GM10248 (cell line): ENCODE results near the gene FAM149A.

ENCODE experiments used
- CTCF ChIA-PET: fragments of 300-600 bp; sonication (Branson Sonifier 250); formaldehyde crosslinking; extraction: SDS; loops from one replicate; lab custom pipeline; 2021; ENCODE audit warnings: antibody characterized with exemption; lab: Yijun Ruan, JAX
- POLR2A ChIA-PET: fragments of 350-650 bp; sonication (Branson Sonifier 250); formaldehyde crosslinking; extraction: SDS; loops from one replicate; lab custom pipeline; 2020; ENCODE audit warnings: antibody characterized with exemption; lab: Yijun Ruan, JAX
- DNase-seq: peaks from one replicate; pipeline ENCODE4 v3.0.0; 2012; ENCODE audit errors: extremely low spot score
- TF ChIP-seq, protein P1 (sequence below): IDR thresholded peaks from 2 replicates; pipeline ENCODE4 v1.5.1; 2012; ENCODE audit warnings: mild to moderate bottlenecking, low read depth; ENCODE audit errors: extremely low read depth, missing control alignments, control extremely low read depth

FAM149A gene

DNA sequence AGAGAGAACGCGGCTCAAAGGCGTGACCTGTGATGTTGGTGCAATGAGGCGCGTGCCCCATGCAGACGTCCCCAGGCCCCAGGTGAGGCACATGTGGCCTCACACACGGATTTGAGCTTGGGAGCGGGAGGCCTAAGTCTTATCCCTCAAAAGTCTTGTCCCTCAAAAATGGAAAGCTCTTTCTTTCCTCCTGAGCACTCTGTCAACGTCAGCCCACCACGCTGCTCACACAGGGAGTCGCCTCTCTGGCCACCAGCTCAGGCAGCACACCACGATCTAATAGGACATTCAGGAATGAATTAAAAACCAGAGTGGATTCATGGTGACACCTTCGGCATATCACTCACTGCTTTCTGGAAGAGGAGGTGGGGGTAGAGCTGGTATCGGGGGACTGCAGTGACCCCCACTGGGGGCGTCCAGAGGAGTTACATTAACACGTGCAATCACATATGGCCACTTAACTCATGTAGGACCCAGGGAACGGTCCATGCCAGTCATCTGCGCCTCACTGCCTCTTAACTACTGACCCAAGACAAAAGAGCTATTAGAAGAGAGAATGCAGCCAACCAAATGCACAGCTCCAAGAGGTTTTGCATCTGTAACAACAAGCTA lies 64.9 kb downstream of the FAM149A start:
- TF ChIP-seq, protein P1, sequence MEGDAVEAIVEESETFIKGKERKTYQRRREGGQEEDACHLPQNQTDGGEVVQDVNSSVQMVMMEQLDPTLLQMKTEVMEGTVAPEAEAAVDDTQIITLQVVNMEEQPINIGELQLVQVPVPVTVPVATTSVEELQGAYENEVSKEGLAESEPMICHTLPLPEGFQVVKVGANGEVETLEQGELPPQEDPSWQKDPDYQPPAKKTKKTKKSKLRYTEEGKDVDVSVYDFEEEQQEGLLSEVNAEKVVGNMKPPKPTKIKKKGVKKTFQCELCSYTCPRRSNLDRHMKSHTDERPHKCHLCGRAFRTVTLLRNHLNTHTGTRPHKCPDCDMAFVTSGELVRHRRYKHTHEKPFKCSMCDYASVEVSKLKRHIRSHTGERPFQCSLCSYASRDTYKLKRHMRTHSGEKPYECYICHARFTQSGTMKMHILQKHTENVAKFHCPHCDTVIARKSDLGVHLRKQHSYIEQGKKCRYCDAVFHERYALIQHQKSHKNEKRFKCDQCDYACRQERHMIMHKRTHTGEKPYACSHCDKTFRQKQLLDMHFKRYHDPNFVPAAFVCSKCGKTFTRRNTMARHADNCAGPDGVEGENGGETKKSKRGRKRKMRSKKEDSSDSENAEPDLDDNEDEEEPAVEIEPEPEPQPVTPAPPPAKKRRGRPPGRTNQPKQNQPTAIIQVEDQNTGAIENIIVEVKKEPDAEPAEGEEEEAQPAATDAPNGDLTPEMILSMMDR: no peak
- CTCF ChIA-PET: interaction anchor here (1.0 to 2.8 kb wide), 6 partner anchors 8 to 38 kb away, joined by 3 to 11 read pairs (median 4); partner anchors contain the start of gene CYP4V2
- DNase-seq: no peak
- POLR2A ChIA-PET: no interaction called here

DNA sequence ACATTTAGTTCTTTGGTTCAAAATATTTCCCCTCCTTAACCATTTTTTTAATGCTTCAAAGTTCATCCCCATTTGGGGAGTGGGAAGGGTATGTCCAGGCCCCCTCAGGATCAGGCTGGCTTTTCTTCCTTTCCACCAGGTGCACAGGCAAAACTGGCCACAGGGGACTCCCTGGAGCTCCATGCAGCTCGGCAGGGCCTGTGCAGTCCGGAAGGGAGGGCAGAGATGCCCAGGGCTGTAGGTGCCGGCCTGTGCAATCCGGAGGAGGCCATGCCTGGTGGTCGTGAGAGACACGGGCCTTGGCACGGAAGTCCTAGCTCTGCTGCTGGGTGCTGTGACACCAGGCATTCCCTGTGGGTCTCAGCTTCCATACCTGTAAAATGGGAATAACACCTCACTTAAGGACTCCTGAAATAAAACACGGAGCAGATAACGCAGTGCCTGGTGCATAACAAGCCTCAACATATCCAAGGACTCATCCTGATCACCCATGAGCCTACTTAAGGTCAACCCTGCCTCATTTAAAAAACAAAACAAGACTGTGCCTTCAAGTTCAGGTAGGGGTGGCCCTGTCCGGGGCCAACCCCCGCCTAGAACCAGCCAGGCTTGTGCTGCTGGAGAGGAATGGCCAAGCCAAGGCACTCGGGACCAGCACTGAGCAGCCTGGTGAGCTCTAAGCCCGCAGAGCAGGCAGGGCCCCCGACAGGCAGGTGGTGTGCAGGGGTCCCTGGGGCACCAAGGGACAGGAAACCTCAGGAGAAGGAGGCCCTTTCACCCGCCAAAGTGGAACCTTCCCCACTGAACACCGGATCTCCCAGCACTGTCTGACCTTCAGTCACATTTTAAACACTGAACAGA lies 65.7 kb downstream of the FAM149A start:
- ChIA-PET CTCF (interaction anchor here (0.7 to 2.8 kb wide), 8 partner anchors 8 to 38 kb away, joined by 3 to 11 read pairs (median 4); partner anchors contain the start of gene CYP4V2), POLR2A (no interaction called here)
- DNase-seq: no peak
- TF ChIP-seq, protein P1: no peak

DNA sequence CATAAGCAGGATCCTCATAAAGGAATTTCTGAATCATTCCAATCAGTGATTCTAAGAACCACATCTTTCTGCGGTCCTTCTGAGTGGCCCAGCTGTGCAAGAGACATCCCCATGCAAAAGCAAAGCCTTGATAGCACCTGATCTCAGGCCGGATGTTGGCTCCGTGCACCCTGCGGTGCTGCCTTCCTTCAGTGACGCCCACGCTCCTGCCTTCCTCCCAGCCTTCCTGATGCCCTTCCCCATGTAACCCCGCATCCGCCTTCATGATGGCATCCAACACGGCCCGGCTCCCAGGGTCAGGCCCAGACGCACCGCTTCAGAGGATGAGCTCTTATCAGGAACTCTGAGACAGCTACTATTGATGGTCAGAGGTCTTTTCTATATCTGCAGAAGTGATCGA lies 66.5 kb downstream of the FAM149A start:
- DNase-seq: no peak
- ChIA-PET CTCF (interaction anchor here (0.7 to 2.8 kb wide), 4 partner anchors 10 to 18 kb away, joined by 3 to 11 read pairs (median 4); no protein-coding TSS in a partner anchor), POLR2A (no interaction called here)
- TF ChIP-seq, protein P1: no peak

DNA sequence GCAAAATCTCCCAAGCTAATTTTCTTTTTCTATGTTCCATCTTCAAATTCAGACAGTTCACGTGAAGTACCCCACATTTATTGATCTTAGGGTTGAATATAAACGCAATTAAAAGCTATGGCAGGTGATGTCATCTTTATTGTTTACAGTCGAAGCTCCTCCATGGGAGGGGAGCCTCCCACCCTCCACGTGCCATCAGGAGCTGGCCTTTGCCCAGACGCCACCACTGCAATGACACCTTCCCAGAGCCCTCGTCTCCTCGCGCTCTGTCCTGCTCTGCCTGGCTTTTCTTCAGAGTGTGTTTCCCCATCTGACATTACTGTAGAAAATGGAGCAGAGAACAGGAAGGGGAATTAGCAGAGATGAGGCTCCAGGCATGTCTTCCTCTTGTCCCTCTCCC lies 68.0 kb downstream of the FAM149A start:
- POLR2A ChIA-PET: no interaction called here
- CTCF ChIA-PET: no interaction called here
- no peak for DNase-seq
- TF ChIP-seq, protein P1: no peak

DNA sequence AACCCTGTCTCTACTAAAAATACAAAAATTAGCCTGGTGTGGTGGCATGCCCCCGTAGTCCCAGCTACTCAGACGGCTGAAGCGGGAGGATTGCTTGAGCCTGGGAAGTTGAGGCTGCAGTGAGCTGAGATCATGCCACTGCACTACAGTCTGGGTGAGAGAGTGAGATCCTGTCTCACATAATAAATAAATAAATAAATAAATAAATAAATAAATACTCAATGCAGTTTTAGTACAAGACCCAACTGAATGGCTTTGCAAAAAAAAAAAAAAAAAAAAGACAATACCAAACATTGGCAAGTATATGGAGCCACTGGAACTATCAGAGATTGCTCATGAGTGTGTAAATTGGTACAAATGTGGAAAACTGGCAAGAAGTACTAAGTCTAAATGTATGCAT lies 83.6 kb downstream of the FAM149A start:
- DNase-seq: no peak
- CTCF ChIA-PET: no interaction called here
- POLR2A ChIA-PET: no interaction called here
- TF ChIP-seq, protein P1: no peak

DNA sequence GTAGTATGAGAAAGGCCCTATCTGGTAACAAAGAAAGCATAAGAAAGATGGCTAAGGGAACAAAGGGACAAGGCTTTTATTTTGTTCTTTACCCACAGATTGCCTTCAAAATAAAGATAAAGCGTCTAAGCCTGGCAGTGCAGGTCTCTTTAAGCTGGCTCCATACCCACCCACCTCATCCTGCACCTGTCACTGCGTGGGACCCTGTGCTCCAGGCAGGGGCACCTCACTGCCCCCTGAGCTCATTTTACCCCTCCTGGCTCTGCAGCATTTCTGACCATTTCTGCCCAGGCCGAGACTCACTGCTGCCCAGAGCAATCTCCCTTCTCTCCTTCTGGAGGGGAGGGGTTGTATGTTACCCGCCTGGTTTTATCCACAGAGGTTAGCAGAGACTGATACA lies 85.2 kb downstream of the FAM149A start:
- ChIA-PET CTCF (interaction anchor here (1.1 to 1.8 kb wide), 4 partner anchors 12 to 123 kb away, joined by 3 to 7 read pairs (median 5); no protein-coding TSS in a partner anchor), POLR2A (no interaction called here)
- no peak for DNase-seq
- TF ChIP-seq, protein P1: no peak
